ENCODE measurements around the gene PLN. TPM values are rescaled to one million over a fixed set of nuclear protein-coding genes. Genes with fewer than 3 reads are reported as not detected.

The PLN gene
- total RNA-seq, 1 experiment from 2014 or later: not detected

GRCh38 chr6:118596774-118597320, 48.8 kb downstream of the PLN start:
- Histone ChIP-seq H2AFZ (no peak overlapping the region), H3K4me1 (replicated peaks; ENCODE audit: insufficient read depth) (no peaks in the 10 kb centered on the region), H3K79me2 (ENCODE audit: low read depth) (no peaks in the 10 kb centered on the region; the same call in 1 of the 2 replicates), H3K4me3 (no peak overlapping the region), H3K9me3 (ENCODE audit: insufficient read depth, low read depth) (no peaks in the 10 kb centered on the region), H3K4me2 (no peak overlapping the region), H3K36me3 (ENCODE audit: low read depth) (no peaks in the 10 kb centered on the region), H3K27me3 (ENCODE audit: insufficient read depth, low read depth) (no peaks in the 10 kb centered on the region), H3F3A (ENCODE audit: insufficient read depth, low read depth) (no peaks in the 10 kb centered on the region), H3K9me2 (ENCODE audit: insufficient read depth) (no peaks in the 10 kb centered on the region), H3K27ac (no peak overlapping the region), H4K20me1 (ENCODE audit: insufficient read depth) (no peaks in the 10 kb centered on the region)
- CTCF ChIA-PET: no interaction called here
- DNase-seq: no peak
- intact Hi-C loops (cut with micrococcal nuclease; ENCODE audit: unreplicated experiment): no loop called here
- POLR2A ChIA-PET (ENCODE audit: unreplicated experiment): no interaction called here
- no TSS peak for BruUV-seq (replicated peaks)
- TF ChIP-seq EZH2 (IDR thresholded peaks at IDR 0.05; ENCODE audit: low read depth) (no peak), CTCF (conservative IDR thresholded peaks at IDR 0.05) (no peak)

GRCh38 chr6:118597636-118598035, 49.5 kb downstream of the PLN start:
- DNase-seq: no peak
- no peaks in the 10 kb centered on the region for H3K9me3 ChIP-seq (ENCODE audit: insufficient read depth, low read depth)
- H4K20me1 ChIP-seq (ENCODE audit: insufficient read depth): no peaks in the 10 kb centered on the region
- H2AFZ ChIP-seq: no peak overlapping the region
- no TSS peak for BruUV-seq (replicated peaks)
- H3K27ac ChIP-seq: no peak overlapping the region
- intact Hi-C loops (cut with micrococcal nuclease; ENCODE audit: unreplicated experiment): no loop called here
- H3K36me3 ChIP-seq (ENCODE audit: low read depth): no peaks in the 10 kb centered on the region
- no peaks in the 10 kb centered on the region for H3K27me3 ChIP-seq (ENCODE audit: insufficient read depth, low read depth)
- no peak for TF ChIP-seq CTCF (conservative IDR thresholded peaks at IDR 0.05)
- TF ChIP-seq EZH2 (IDR thresholded peaks at IDR 0.05; ENCODE audit: low read depth): no peak
- H3K4me1 ChIP-seq (replicated peaks; ENCODE audit: insufficient read depth): no peaks in the 10 kb centered on the region
- CTCF ChIA-PET: no interaction called here
- no peak overlapping the region for H3K4me2 ChIP-seq
- no peak overlapping the region for H3K4me3 ChIP-seq
- POLR2A ChIA-PET (ENCODE audit: unreplicated experiment): no interaction called here
- no peaks in the 10 kb centered on the region for H3F3A ChIP-seq (ENCODE audit: insufficient read depth, low read depth)
- no peaks in the 10 kb centered on the region for H3K9me2 ChIP-seq (ENCODE audit: insufficient read depth)
- H3K79me2 ChIP-seq (ENCODE audit: low read depth): no peaks in the 10 kb centered on the region; the same call in 1 of the 2 replicates

- Histone ChIP-seq H3K27ac (no peak overlapping the region), H3K27me3 (ENCODE audit: insufficient read depth, low read depth) (no peaks in the 10 kb centered on the region), H4K20me1 (ENCODE audit: insufficient read depth) (no peaks in the 10 kb centered on the region), H3K36me3 (ENCODE audit: low read depth) (no peaks in the 10 kb centered on the region), H3K4me3 (no peak overlapping the region), H3K4me1 (replicated peaks; ENCODE audit: insufficient read depth) (no peaks in the 10 kb centered on the region), H3K9me3 (ENCODE audit: insufficient read depth, low read depth) (no peaks in the 10 kb centered on the region), H3K79me2 (ENCODE audit: low read depth) (no peaks in the 10 kb centered on the region; the same call in 1 of the 2 replicates), H3K4me2 (no peak overlapping the region), H2AFZ (no peak overlapping the region), H3K9me2 (ENCODE audit: insufficient read depth) (no peaks in the 10 kb centered on the region), H3F3A (ENCODE audit: insufficient read depth, low read depth) (no peaks in the 10 kb centered on the region)
- no TSS peak for BruUV-seq (replicated peaks)
- TF ChIP-seq EZH2 (IDR thresholded peaks at IDR 0.05; ENCODE audit: low read depth): no peak
- no peak for TF ChIP-seq CTCF (conservative IDR thresholded peaks at IDR 0.05)
- POLR2A ChIA-PET (ENCODE audit: unreplicated experiment): interaction anchor here (0.5 kb wide), 1 partner anchor 53 kb away, joined by 11 read pairs; the partner anchor contains the start of gene CEP85L
- DNase-seq: no peak
- intact Hi-C loops (cut with micrococcal nuclease; ENCODE audit: unreplicated experiment): no loop called here
- CTCF ChIA-PET: no interaction called here
These were observed 50.2 kb downstream of the PLN start for GRCh38 chr6:118598324-118598723.

All from PC-9 (cell line).